Gastroesophageal sphincter (tissue), 3 donors: ENCODE data around the gene HOXA1.

ENCODE experiments used
- EP300 ChIP-seq: sonication (generic); formaldehyde crosslinking; IDR thresholded peaks from one replicate; pipeline ENCODE4 v1.6.1; 2017; ENCODE audit warnings: antibody characterized with exemption, mild to moderate bottlenecking
- POLR2AphosphoS5 ChIP-seq: sonication (generic); formaldehyde crosslinking; IDR thresholded peaks from one replicate; pipeline ENCODE4 v1.6.1; 2017; ENCODE audit warnings: antibody characterized with exemption
- TF ChIP-seq, protein P1 (sequence below), 4 experiments: fragments of 200-600 bp in 2 of 4; fragments of 450-650 bp in 2 of 4; sonication (generic) in 1 of 4; IDR thresholded peaks; one replicate each; pipeline ENCODE4 v1.5.1; 2017 to 2019; ENCODE audit warnings: antibody characterized with exemption in 4 of 4, mild to moderate bottlenecking in 2 of 4, moderate library complexity in 2 of 4

DNA sequence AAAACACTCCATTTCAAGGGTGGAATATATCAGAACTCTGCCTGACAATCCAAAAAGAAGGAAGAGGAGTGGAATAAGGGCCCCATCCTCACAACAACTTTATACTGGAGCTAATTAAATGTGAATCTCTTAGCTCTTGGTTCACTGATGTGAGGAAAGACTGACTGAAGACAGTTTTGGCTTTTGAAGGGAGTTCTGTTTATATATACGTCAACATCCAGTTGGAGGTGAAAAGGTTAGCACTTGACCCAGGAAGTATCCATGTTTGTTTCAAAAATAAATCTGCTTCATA is 3.0 kb downstream of the HOXA1 start:
- TF ChIP-seq POLR2AphosphoS5 (no peak), EP300 (no peak)
- TF ChIP-seq, protein P1, sequence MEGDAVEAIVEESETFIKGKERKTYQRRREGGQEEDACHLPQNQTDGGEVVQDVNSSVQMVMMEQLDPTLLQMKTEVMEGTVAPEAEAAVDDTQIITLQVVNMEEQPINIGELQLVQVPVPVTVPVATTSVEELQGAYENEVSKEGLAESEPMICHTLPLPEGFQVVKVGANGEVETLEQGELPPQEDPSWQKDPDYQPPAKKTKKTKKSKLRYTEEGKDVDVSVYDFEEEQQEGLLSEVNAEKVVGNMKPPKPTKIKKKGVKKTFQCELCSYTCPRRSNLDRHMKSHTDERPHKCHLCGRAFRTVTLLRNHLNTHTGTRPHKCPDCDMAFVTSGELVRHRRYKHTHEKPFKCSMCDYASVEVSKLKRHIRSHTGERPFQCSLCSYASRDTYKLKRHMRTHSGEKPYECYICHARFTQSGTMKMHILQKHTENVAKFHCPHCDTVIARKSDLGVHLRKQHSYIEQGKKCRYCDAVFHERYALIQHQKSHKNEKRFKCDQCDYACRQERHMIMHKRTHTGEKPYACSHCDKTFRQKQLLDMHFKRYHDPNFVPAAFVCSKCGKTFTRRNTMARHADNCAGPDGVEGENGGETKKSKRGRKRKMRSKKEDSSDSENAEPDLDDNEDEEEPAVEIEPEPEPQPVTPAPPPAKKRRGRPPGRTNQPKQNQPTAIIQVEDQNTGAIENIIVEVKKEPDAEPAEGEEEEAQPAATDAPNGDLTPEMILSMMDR (IDR thresholded peaks at IDR 0.05), result no peak
